Measurements from ENCODE around the gene FAM228A. TPM values are rescaled to one million over a fixed set of nuclear protein-coding genes. Genes with fewer than 3 reads are reported as not detected.

Gene FAM228A
- total RNA-seq, 2 donors from 2014 or later: 0.55 to 4.8 TPM

GRCh38 chr2:24176326-24176725 lies 1.5 kb downstream of the FAM228A start:
- H3K4me1 ChIP-seq (replicated peaks): no peaks in the 10 kb centered on the region
- no peaks in the 10 kb centered on the region for H3K27me3 ChIP-seq (replicated peaks; ENCODE audit: insufficient read depth)
- WGBS: 44% methylated on average over 1 of the region's 1 CpG
- TF ChIP-seq POLR2AphosphoS5 (IDR thresholded peaks at IDR 0.05): no peak
- TF ChIP-seq POLR2A (IDR thresholded peaks at IDR 0.05): no peak
- TF ChIP-seq, protein P1, sequence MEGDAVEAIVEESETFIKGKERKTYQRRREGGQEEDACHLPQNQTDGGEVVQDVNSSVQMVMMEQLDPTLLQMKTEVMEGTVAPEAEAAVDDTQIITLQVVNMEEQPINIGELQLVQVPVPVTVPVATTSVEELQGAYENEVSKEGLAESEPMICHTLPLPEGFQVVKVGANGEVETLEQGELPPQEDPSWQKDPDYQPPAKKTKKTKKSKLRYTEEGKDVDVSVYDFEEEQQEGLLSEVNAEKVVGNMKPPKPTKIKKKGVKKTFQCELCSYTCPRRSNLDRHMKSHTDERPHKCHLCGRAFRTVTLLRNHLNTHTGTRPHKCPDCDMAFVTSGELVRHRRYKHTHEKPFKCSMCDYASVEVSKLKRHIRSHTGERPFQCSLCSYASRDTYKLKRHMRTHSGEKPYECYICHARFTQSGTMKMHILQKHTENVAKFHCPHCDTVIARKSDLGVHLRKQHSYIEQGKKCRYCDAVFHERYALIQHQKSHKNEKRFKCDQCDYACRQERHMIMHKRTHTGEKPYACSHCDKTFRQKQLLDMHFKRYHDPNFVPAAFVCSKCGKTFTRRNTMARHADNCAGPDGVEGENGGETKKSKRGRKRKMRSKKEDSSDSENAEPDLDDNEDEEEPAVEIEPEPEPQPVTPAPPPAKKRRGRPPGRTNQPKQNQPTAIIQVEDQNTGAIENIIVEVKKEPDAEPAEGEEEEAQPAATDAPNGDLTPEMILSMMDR (IDR thresholded peaks at IDR 0.05): no peak
- no peak for DNase-seq (ENCODE audit: low spot score)
- no peaks in the 10 kb centered on the region for H3K36me3 ChIP-seq
- no peak overlapping the region for H3K4me3 ChIP-seq
- H3K27ac ChIP-seq: no peak overlapping the region
- no peaks in the 10 kb centered on the region for H3K9me3 ChIP-seq
- intact Hi-C loops (cut with DNase I): no loop called here

GRCh38 chr2:24179683-24180082 lies 4.8 kb downstream of the FAM228A start:
- Histone ChIP-seq H3K27ac (no peak overlapping the region), H3K9me3 (no peaks in the 10 kb centered on the region), H3K4me1 (replicated peaks) (no peaks in the 10 kb centered on the region), H3K27me3 (replicated peaks; ENCODE audit: insufficient read depth) (no peaks in the 10 kb centered on the region), H3K4me3 (no peak overlapping the region), H3K36me3 (no peaks in the 10 kb centered on the region)
- no peak for DNase-seq (ENCODE audit: low spot score)
- TF ChIP-seq, protein P1 (IDR thresholded peaks at IDR 0.05): no peak
- TF ChIP-seq POLR2A (IDR thresholded peaks at IDR 0.05) (no peak), POLR2AphosphoS5 (IDR thresholded peaks at IDR 0.05) (no peak)
- intact Hi-C loops (cut with DNase I): no loop called here

- TF ChIP-seq, protein P1 (IDR thresholded peaks at IDR 0.05): no peak
- no peak for TF ChIP-seq POLR2A (IDR thresholded peaks at IDR 0.05)
- TF ChIP-seq POLR2AphosphoS5 (IDR thresholded peaks at IDR 0.05): no peak
- no peaks in the 10 kb centered on the region for H3K9me3 ChIP-seq
- intact Hi-C loops (cut with DNase I): no loop called here
- H3K36me3 ChIP-seq: no peaks in the 10 kb centered on the region
- H3K27me3 ChIP-seq (replicated peaks; ENCODE audit: insufficient read depth): no peaks in the 10 kb centered on the region
- no peak overlapping the region for H3K27ac ChIP-seq
- no peaks in the 10 kb centered on the region for H3K4me1 ChIP-seq (replicated peaks)
- no peak for DNase-seq (ENCODE audit: low spot score)
- WGBS: 85% methylated on average over 6 of the region's 6 CpGs
- H3K4me3 ChIP-seq: no peak overlapping the region
Measured at GRCh38 chr2:24181849-24182248, 7.0 kb downstream of the FAM228A start.

DNA sequence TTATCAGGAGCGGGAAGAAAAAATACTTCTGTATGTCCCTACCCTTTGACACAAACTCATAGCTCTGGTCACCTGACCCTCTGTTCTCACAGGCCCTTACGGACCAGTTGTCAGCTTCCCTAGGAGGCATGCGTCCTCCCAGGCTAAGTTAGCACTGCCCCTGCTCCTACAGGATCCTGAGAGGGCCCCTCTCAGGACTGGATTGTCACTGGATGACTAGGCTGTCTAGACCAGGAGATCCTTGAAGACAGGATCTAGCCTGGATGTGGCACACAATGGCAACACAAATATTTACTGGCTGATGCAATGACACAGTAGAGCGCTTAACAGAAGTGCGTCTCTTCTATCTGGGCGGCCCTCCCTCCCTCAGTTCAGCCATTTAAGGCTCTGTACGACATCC lies 7.7 kb downstream of the FAM228A start:
- Histone ChIP-seq H3K4me1 (replicated peaks) (no peaks in the 10 kb centered on the region), H3K9me3 (no peaks in the 10 kb centered on the region), H3K4me3 (no peak overlapping the region), H3K36me3 (no peaks in the 10 kb centered on the region), H3K27me3 (replicated peaks; ENCODE audit: insufficient read depth) (no peaks in the 10 kb centered on the region), H3K27ac (no peak overlapping the region)
- TF ChIP-seq POLR2A (IDR thresholded peaks at IDR 0.05) (no peak), POLR2AphosphoS5 (IDR thresholded peaks at IDR 0.05) (no peak)
- TF ChIP-seq, protein P1 (IDR thresholded peaks at IDR 0.05): no peak
- WGBS: 97% methylated on average over 7 of the region's 7 CpGs
- intact Hi-C loops (cut with DNase I): no loop called here
- DNase-seq (ENCODE audit: low spot score): no peak

GRCh38 chr2:24183366-24184069 lies 8.7 kb downstream of the FAM228A start:
- Histone ChIP-seq H3K4me1 (replicated peaks) (no peaks in the 10 kb centered on the region), H3K27me3 (replicated peaks; ENCODE audit: insufficient read depth) (no peaks in the 10 kb centered on the region), H3K4me3 (no peak overlapping the region), H3K9me3 (no peaks in the 10 kb centered on the region), H3K36me3 (no peaks in the 10 kb centered on the region), H3K27ac (no peak overlapping the region)
- intact Hi-C loops (cut with DNase I): no loop called here
- TF ChIP-seq POLR2AphosphoS5 (IDR thresholded peaks at IDR 0.05): no peak
- TF ChIP-seq, protein P1 (IDR thresholded peaks at IDR 0.05): no peak
- no peak for TF ChIP-seq POLR2A (IDR thresholded peaks at IDR 0.05)
- WGBS: 41% methylated on average over 6 of the region's 6 CpGs
- no peak for DNase-seq (ENCODE audit: low spot score)

Measured in prostate gland (tissue), 2 donors.